AG10803 (cell line): ENCODE data around the gene SLC35B2.

Source experiments
- DNase-seq: peaks from one replicate; pipeline ENCODE4 v3.0.0; 2010; ENCODE audit warnings: low read depth
- H3K4me3 ChIP-seq: 2 replicates; pipeline ENCODE4 v1.5.1; 2011; ENCODE audit warnings: mild to moderate bottlenecking, low read length, control low read depth
- TF ChIP-seq, protein P1 (sequence below): conservative IDR thresholded peaks from 2 replicates; pipeline ENCODE4 v1.5.1; 2011; ENCODE audit warnings: mild to moderate bottlenecking, low read length, control low read depth, inconsistent platforms

Gene SLC35B2

DNA sequence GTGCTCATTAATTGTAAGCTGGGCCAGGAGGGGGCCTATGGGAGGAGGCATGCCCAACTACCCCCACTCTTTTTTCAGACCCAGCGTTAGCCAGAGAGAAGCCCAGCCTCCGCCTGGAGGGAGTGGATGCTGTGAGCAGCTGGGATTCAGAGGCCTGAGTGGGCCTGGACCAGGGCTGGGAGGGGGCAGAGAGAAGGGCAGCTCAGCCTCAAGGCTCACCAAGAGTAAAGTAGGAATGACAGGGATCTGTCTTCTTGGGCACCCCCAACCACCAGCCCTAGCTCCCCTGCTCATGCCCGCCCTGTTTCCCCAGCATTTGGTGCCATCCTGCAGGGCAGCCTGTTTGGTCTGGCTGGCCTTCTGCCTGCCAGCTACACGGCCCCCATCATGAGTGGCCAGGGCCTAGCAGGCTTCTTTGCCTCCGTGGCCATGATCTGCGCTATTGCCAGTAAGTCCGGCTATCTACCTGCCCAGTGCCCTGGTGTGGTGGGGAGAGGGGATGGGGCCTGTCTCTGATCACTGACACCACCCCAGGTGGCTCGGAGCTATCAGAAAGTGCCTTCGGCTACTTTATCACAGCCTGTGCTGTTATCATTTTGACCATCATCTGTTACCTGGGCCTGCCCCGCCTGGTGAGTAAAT is 27.2 kb downstream of the SLC35B2 start:
- no peak overlapping the region for H3K4me3 ChIP-seq
- TF ChIP-seq, protein P1, sequence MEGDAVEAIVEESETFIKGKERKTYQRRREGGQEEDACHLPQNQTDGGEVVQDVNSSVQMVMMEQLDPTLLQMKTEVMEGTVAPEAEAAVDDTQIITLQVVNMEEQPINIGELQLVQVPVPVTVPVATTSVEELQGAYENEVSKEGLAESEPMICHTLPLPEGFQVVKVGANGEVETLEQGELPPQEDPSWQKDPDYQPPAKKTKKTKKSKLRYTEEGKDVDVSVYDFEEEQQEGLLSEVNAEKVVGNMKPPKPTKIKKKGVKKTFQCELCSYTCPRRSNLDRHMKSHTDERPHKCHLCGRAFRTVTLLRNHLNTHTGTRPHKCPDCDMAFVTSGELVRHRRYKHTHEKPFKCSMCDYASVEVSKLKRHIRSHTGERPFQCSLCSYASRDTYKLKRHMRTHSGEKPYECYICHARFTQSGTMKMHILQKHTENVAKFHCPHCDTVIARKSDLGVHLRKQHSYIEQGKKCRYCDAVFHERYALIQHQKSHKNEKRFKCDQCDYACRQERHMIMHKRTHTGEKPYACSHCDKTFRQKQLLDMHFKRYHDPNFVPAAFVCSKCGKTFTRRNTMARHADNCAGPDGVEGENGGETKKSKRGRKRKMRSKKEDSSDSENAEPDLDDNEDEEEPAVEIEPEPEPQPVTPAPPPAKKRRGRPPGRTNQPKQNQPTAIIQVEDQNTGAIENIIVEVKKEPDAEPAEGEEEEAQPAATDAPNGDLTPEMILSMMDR: no peak
- DNase-seq: no peak

DNA sequence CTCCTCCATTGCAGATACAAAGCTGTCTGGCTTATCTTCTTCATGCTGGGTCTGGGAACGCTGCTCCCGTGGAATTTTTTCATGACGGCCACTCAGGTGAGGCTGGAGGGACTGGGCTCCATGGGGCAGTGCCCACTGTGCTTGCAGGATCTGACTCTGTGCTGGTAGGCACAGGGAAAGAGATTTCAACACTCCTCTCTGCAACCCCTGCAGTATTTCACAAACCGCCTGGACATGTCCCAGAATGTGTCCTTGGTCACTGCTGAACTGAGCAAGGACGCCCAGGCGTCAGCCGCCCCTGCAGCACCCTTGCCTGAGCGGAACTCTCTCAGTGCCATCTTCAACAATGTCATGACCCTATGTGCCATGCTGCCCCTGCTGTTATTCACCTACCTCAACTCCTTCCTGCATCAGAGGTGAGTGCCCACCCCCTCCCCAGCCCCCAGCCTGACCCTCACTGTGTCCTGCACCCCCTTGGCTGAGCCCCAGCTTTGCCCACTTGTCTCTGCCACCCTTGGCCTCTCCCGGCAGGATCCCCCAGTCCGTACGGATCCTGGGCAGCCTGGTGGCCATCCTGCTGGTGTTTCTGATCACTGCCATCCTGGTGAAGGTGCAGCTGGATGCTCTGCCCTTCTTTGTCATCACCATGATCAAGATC is 27.8 kb downstream of the SLC35B2 start:
- no peak for DNase-seq
- TF ChIP-seq, protein P1: no peak
- H3K4me3 ChIP-seq: no peak overlapping the region

DNA sequence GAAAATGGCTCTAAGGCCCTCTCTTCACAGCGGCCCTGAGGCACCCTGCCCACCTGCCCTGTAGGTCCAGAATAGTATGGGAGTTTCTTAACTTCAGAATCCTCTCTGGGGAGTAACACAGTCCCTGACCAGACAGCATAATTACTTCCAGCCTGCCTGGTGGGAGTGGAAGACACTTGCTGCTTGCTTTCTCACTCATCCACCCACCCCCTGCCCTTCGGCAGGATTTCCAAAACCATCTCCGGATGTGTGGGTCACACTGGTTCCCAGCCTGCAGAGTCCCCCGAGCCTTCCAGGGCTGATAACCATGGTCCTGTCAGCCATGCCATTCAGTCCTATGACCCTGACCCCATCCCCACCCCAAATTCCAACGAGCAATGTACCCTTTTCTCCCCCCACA is 28.5 kb downstream of the SLC35B2 start:
- peak; percentile 51 for DNase-seq
- H3K4me3 ChIP-seq: no peak overlapping the region
- TF ChIP-seq, protein P1: no peak

DNA sequence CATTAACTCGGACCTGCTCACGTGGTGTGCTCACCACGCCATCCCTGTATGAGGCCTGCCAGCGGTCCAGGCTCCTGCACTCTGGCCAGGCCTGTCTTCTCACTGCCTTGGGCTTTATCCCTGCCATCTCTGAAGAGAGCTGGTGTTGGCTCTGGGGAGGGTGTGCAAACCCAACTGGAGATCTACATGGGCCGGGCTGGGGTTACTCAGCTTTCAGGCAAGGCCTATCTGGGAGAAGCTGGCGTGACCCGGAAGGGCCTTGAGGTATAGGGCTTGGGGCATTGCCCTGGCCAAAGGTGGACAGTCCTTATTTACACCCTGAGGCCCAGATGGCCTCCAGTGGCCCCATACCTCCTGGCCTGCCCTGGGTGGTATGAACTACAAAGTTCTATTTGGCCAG is 28.9 kb downstream of the SLC35B2 start:
- DNase-seq: no peak
- TF ChIP-seq, protein P1: no peak
- no peak overlapping the region for H3K4me3 ChIP-seq

DNA sequence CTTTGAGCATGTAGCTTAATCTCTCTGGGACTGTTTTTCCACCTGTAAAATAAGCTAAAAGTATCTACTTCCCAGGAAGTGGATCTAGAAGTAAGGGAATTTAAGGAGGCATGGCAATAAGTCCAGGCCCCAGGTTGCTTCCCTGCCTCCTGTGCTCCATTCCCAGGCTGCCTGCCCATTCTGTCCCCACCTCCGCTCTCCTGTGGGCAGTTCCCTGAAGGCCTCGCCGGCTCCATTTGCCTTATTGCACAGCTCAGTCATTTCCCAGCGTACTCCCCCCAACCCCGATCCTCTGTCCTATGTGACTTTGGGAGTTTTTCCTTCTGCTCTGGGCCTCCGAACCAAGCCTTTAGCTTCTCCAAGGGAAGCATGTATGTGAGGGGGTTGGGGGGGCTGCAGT is 29.3 kb downstream of the SLC35B2 start:
- TF ChIP-seq, protein P1: no peak
- DNase-seq: no peak
- no peak overlapping the region for H3K4me3 ChIP-seq

DNA sequence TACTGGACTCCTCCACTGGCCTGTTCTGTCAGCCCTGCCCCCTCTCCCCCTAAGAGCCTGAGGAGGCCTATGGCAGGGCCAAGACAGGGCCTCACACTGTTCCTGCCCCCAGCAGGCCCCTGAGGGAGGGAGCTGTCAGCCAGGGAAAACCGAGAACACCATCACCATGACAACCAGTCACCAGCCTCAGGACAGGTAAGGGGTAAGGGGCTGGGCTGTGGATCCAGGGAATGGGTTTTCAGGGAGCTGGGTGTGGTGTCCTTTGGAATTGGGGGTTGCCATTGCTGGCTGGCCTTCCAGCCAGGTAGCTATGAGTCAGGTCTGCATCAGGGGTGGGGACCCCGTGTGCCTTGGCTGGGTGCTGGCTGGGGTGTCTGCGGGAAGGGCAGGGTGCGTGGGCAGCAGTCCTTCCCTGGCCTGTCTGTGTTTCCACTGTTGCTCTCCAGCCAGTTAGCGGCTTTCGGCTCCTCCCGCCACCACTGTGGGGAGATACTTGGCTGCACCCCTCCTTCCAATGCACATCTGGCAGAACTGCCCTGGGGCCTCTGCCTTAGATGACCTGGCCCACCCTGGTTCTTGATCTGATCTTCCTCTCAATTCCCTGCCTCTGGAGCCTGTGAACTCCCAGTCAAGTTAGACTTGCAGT is 30.1 kb downstream of the SLC35B2 start:
- H3K4me3 ChIP-seq: no peak overlapping the region
- DNase-seq: no peak

More for the DNA sequence above, 30.1 kb downstream of the SLC35B2 start:
- TF ChIP-seq, protein P1: no peak
